ENCODE data around the gene CDH5. TPM values are rescaled to one million over a fixed set of nuclear protein-coding genes. Genes with fewer than 3 reads are reported as not detected.

Gene CDH5
- total and polyA plus RNA-seq, 2 of the 13 experiments (the other 11 are each of a cell fraction or from before 2014, with no cell fraction given), result 0.71 to 1.1 TPM

GRCh38 chr16:66386629-66387622, 20.4 kb downstream of the CDH5 start (continued):
- TF ChIP-seq ZNF318 (CRISPR knock-in tag; IDR thresholded peaks at IDR 0.05), result no peak
- no peak for TF ChIP-seq MBNL3 (CRISPR knock-in tag; conservative IDR thresholded peaks at IDR 0.05)
- no peak for TF ChIP-seq KMT2B (CRISPR knock-in tag; IDR thresholded peaks at IDR 0.05)
- no peak for TF ChIP-seq TCF12 (IDR thresholded peaks at IDR 0.05)
- no peak for TF ChIP-seq TCF12 (CRISPR knock-in tag; IDR thresholded peaks at IDR 0.05)
- 0 out of 2 replicates have a peak, but pooled peaks have one; percentile 29 for TF ChIP-seq ZNF788 (CRISPR knock-in tag; IDR thresholded peaks at IDR 0.05; ENCODE audit: borderline replicate concordance)
- TF ChIP-seq TBX2 (CRISPR knock-in tag; IDR thresholded peaks at IDR 0.05; ENCODE audit: borderline replicate concordance), result peak; percentile 46
- TF ChIP-seq JARID2 (CRISPR knock-in tag; IDR thresholded peaks at IDR 0.05; ENCODE audit: insufficient replicate concordance), result no peak
- TF ChIP-seq SKI (IDR thresholded peaks at IDR 0.05; ENCODE audit: partially characterized antibody), result peak; percentile 68
- no peak for TF ChIP-seq IRF1 (CRISPR knock-in tag; IDR thresholded peaks at IDR 0.05; ENCODE audit: low read depth)
- peak; percentile 98 for TF ChIP-seq ZSCAN21 (CRISPR knock-in tag; IDR thresholded peaks at IDR 0.05; ENCODE audit: borderline replicate concordance)
- 0 out of 2 replicates have a peak, but pooled peaks have one; percentile 21 for TF ChIP-seq CCDC6 (CRISPR knock-in tag; IDR thresholded peaks at IDR 0.05)
- no peak for TF ChIP-seq PAX8 (CRISPR knock-in tag; IDR thresholded peaks at IDR 0.05; ENCODE audit: borderline replicate concordance)
- TF ChIP-seq POLR2A (IDR thresholded peaks at IDR 0.05; ENCODE audit: insufficient read depth in 1 of 2, low read depth in 2 of 2, low read length in 2 of 2), result no peak
- 0 out of 2 replicates have a peak, but pooled peaks have one; percentile 15 for TF ChIP-seq MYC (CRISPR knock-in tag; IDR thresholded peaks at IDR 0.05; ENCODE audit: borderline replicate concordance)
- no peak for TF ChIP-seq SPEN (CRISPR knock-in tag; IDR thresholded peaks at IDR 0.05; ENCODE audit: low read depth)
- TF ChIP-seq ARID2 (CRISPR knock-in tag; IDR thresholded peaks at IDR 0.05; ENCODE audit: borderline replicate concordance), result no peak
- TF ChIP-seq ZNF446 (CRISPR knock-in tag; IDR thresholded peaks at IDR 0.05), result peak; percentile 85; the same call in 1 of the 2 replicates
- TF ChIP-seq NFKB2 (CRISPR knock-in tag; IDR thresholded peaks at IDR 0.05; ENCODE audit: borderline replicate concordance), result no peak
- no peak for TF ChIP-seq ZNF576 (CRISPR knock-in tag; IDR thresholded peaks at IDR 0.05)

Data from HepG2 (cell line).